ENCODE results near the gene TIMP3.
A peak's percentile ranks its signal among the peaks of the same experiment; 100 is the strongest.
"Not testable (repeated sequence)": the region's sequence is repeated elsewhere in the genome, so short reads cannot be mapped to it uniquely, and the experiment has no call there.

The TIMP3 gene

DNA sequence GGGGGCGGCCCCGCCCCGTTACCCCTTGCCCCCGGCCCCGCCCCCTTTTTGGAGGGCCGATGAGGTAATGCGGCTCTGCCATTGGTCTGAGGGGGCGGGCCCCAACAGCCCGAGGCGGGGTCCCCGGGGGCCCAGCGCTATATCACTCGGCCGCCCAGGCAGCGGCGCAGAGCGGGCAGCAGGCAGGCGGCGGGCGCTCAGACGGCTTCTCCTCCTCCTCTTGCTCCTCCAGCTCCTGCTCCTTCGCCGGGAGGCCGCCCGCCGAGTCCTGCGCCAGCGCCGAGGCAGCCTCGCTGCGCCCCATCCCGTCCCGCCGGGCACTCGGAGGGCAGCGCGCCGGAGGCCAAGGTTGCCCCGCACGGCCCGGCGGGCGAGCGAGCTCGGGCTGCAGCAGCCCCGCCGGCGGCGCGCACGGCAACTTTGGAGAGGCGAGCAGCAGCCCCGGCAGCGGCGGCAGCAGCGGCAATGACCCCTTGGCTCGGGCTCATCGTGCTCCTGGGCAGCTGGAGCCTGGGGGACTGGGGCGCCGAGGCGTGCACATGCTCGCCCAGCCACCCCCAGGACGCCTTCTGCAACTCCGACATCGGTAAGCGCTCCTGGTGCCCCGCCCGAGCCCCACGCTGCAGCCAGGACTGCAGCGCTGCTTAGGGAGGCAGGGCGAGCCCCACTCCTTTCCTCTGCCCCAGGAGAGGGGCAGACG is at the start of gene TIMP3:
TSS of gene TIMP3 (plus strand) at position 169 of the 700 bp plus-strand sequence. CDS start at position 466, 297 bp downstream.
- peak; percentile 11 for DNase-seq

DNA sequence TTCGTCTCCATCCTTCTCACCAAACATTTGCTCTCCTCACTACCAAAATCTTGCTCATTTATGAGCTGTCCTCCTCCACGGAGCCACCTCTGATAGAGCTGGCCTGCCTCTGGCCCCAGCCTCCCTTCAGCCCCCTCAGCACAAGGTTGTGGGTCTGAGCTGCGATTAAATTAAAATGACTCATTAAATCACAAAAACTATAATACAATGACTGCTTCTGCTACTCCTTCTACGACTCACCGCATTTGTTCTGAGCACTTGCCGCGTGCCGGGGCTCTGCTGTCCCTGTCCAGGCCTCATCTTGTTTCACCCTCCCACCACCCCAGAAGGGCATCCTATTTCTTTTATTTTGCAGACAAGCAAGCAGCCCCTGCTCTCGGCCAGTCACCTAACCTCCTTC is 49.2 kb upstream of the TIMP3 start:
- no peak for DNase-seq

DNA sequence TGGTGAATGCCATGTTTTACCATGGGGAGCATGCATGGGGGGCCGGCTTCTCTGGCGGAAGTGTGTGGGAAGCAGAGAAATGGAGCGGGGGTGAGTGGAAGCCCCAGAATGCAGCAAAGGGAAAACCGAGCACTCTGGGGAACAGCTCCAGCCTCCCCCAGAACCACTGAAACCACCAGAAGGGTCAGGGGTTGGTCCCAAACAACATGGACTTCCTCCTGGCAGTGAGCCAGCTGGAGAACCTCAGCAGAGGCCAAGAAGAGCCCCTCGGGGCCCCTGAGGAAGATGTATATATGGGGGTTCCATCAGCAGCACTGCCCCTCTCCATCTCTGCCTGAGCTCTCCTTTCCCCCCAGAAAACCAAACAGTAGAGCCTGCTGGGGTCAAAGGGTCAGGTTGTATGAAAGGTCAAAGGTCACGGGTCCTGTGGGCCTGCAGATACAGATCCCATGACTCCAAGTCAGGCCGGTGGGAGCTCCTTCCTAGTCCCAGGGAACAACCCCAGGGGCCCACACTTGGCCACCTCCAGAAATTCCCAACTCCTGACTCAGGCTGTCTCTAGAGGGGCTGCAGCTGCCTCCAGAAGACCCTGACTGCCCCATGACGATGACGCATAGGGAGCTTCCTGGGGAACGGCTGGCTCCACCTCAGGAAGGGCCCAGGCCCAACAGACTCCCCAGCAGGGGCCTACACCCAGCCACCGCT is 48.5 kb upstream of the TIMP3 start:
- no peak for DNase-seq

DNA sequence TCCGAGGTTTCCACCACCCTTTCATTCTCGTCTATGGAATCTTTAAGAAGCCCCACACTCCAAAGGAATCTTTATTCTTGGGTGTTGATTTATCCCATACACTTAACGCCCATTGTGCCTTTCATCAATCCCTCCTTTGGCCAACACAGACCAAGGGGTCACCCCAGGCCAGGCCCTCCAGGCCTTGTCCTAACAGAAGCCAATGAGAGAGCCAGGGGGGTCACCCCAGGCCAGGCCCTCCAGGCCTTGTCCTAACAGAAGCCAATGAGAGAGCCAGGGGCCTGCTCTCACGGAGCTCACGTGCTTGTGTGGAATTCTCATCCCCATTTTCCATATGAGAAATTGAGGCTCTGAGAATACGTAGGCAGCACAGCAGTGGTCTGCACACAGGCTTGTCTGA is 47.9 kb upstream of the TIMP3 start:
- DNase-seq: no peak

DNA sequence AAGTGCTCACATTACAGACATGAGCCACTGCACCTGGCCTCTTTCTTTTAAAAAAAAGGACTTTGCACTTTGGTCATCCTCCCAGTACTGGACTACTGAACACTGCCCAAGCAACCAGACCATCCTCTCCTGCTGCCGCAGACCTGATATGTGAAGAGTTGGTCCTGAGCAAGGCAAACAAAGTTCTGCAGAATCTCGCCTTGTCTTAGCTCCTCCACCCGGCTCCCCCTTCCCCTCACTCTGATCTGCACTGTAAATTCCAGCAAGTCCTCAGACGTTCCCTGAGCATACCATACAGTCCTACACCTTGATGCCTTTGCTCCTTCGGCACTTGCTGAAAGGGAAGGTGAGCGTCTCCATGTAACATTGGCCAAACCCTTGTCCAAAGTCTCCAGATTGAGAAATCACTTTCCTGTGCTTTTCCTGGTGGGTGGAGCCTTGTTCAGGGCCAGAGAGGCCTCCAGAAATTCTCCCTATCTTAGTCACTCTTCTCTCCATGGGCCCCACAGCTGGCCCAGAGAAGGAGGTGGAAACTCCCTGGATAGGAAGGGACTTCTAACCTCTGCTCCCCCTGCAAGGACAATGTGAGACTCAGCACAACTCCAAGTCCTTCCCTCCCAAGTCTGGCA is 47.0 kb upstream of the TIMP3 start:
- no peak for DNase-seq

DNA sequence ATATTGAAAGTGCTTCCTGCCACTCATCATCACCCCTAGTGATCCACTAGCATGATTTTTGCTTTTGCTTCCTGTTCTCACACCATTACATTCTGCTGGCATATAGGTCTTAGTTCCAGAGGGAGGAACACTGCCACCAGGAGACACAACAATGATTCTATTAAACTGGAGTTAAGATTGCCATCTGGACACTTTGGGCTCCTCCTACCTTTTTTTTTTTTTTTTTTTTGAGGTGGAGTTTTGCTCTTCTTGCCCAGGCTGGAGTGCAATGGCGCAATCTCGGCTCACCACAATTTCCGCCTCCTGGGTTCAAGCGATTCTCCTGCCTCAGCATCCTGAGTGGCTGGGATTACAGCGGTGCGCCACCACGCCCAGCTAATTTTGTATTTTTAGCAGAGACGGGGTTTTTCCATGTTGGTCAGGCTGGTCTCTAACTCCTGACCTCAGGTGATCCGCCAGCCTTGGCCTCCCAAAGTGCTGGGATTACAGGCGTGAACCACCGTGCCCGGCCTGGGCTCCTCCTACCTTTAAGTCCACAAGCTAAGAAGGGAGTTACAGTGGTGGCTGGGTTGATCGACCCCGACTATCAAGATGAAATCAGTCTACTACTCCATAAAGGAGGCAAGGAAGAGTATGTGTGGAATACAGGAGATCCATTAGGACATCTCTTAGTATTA is 44.3 kb upstream of the TIMP3 start:
- not testable (repeated sequence) for DNase-seq

DNA sequence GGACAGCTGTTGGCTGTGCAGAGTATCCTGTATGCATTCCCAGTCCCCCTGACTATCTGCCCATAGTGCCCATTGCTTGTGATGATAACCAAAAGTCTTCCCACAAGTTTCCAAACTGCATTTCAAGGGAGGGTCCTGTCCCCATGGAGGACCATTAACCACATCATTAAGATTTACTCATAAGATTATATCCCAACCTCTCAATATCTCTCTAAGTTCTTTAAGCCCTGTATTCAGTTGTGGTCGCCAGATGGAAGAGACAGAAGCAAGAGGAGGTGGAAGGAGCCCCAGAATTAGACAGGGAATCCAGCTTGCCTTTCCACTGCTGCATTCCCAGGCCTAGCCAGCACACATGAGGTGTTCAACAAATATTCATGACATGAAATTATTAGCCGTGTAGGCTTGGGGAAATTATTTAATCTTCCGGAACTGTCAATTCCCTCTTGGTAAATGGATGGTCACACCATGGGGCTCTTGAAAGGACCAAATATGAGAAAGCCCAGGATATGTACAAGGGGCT is 42.6 kb upstream of the TIMP3 start:
- no peak for DNase-seq

DNA sequence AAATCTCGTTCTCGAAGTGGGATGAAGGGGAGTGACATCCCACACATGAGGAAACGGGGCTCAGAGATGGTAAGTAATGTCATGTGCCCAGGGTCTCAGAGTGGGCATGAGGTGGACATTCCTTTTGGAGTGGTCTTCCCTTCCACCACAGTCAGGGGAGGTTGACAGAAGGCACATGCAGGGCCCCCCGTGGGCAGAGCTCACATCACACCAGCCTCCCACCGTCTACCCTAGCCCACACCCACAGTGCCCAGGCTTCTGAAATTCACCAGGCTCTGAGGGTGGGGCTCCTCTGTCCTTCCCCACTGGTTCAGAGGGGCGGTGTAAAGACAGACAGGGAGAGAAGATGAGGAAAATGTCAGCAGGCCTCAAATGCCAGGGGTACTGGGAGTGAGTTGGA is 41.1 kb upstream of the TIMP3 start:
- no peak for DNase-seq

DNA sequence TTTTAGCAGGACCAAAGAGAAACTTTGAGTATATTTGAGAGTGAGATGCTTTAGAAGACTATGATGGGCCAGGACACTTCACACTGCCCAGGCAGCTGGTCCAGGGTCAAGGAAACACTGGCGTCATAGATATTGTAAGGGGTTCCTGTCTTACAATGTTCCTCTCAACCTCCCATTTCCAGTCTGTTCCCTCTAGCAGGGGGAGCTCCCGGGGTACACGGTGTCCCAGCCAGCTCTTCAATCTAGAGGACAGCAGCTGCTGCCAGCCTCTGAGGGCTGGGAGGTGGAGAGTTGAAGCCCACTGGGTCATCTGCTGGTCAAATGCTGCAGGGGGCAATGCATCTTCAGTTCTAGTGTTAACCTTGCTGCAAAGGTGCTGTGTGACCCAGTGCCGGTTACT is 40.7 kb upstream of the TIMP3 start:
- DNase-seq: no peak

DNA sequence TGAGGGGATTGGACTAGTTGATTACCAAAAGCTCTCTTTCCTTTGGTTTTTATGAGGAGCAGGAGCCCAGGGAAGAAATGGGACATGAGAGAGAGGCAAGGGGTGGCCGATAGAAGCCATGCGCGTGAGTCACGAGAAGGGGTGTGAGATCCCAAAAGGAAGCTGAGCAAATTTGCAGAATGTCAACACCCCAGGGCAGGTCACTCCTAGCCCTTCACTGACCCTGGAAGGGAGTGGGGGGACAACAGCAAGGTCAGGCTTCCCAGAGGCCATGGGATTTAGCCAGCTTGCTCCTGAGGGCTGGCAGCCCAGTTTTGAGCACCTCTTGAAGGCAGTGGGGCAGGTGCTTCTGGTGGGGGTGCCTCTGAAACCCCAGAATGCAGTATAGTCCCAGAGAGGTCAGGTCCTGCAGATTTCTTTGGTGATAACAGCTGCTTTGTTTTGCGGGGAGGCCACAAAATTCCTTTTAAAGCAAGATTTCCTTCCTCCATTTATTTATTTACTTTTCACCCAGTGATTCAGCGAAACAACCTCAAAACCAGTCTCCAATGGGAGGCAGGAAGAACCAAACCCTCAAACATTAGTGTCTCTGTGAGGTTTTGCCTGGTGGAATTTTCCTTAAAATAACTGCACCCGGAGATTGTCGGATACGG is 40.1 kb upstream of the TIMP3 start:
- no peak for DNase-seq

DNA sequence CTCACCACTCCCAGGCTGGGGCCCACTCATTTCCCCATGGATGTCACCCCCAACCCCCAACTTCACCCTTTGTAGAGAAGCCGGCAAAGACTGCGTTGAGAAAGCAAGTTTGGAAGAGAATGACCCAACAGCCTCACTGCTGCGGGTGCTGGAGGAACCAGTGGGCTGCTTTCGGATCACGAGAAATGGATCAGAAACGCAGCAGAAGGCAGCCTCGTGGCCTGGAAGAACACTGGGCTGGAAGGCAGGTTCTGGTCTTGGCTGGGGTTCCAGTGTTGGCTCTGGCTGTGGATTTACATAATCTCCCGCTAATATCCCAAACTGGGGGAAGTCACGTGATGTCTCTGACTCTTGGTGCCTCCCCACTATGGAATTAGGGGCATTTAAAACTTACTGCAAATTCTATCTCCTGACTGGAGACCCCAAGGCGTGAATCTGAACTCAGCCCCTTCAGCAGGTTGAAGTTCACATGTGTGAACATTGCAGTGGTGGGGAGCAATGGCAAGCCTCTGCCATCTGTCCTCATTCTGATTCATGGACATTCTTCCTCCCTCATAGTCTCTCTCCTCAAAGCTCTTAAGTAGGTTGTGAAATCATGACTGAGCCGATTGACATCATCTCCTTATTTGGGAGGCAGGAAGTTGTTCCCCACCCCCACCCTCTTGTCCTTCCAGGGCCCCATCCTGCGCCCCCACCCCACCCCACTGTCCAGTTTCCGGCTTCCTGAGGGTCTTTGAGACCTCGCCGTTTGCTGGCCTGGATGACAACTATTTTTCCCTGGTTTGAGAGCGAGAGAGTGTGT is 37.0 kb upstream of the TIMP3 start:
- DNase-seq: no peak

DNA sequence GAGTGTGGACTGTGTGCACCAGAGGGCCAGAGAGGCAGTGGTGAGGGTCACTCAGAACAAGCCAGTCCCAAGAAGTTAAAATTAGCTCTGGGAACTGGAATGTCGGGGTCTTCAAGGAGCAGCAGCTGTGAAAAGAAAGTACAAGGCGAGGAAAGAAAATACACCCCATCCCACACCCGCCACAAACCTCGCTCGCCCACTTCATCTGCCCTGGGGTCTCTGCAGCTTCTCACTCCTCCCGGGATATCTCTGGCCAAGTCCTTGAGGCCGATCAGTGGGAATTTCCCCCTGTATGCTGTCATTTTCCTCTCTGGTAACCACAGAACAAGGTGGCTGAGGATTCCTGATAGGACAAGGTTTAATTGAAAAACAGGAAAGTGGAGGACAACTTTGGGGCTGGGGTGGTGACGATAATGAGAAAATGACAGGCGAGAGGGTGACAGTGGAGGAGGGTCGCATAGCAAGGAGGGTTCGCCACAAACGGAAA is 36.3 kb upstream of the TIMP3 start:
- no peak for DNase-seq

DNA sequence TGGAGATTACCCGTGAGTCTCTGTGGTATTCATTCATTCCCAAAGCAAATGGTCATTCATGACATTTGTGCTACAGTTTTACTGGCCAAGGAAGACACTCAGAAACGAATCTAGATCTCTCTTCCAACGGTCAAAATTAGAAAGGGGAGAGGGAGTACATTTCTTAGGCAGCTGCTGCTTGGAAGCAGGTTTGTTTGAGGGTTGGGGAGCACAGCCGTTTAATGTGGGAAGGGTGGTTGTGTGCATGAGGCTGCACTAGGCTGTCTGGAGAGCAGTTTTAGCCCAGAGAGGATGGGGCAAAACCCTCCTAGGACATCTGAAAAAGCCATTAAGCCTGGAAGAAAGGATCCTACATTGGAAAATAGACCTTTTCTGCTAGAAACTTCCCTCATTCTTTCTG is 29.7 kb upstream of the TIMP3 start:
- no peak for DNase-seq

DNA sequence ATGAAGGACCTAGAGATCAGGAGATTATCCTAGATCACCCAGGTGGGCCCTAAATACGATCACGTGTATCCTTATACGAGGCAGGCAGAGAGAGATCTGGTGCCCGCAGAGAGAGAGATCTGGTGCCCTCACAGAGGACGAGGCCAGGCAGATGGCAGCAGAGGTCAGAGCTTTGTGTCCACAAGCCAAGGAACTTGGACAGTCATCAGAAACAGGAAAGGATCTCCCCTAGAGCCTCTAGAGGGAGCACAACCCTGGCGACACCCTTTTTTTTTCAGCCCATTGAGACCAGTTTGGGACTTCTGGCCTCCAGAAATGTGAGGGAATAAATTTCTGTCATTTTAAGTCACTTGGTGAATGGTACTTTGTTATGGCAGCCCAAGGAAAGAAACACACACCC is 25.5 kb upstream of the TIMP3 start:
- DNase-seq: no peak

DNA sequence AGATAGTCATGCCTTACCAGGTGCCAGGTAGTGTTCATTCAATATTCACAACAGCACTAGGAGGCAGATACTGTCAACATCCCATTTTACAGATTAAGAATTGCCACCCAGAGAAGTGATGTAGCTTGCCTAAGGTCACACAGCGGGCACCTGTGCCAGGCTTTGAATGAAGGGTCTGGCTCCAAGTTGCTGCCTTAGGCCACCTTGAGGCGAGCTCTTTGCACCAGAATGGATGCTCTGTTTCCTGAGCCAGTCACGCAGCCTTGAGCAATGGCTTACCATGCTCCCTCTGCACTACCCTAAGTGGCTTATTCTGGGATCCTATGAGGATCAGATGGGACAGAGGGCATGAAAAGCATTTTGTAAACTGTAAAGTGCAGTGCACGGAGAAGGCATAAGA is 25.1 kb upstream of the TIMP3 start:
- no peak for DNase-seq

DNA sequence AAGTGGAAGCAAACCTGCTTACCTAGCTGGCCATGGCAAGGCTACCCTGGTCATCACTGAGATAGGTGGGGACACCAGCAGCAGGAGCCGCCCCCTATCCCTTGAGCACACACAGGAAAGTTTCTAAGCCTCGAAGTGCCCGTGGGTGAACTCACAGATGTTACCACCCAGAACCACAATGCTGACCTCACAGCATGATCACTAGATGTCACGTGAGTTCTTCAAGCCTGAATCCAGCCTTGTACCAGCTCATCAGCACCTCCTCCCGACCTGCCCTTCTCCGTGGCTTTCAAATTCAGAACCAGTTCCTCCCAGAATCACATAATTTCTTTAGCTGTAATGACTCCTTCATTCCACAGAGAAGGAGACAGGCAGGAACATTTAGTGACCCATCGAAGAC is 24.7 kb upstream of the TIMP3 start:
- DNase-seq: no peak

DNA sequence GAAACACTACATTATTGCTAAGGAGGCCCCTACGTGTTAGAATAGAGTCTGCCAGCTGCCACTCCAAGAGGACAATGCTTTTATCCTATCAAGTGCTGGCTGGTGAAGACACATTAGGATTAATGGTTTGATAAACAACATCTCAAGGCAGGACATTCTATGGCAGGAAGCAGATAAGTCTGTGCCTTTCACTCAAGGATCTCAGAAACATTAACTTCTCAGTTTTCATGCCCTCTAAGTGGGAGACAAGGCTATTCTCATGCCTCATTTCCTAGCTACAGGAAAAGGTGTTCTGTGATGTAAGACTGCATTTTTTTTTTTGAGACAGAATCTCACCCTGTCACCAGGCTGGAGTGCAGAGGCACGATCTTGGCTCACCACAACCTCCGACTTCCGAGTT is 23.5 kb upstream of the TIMP3 start:
- DNase-seq: no peak

DNA sequence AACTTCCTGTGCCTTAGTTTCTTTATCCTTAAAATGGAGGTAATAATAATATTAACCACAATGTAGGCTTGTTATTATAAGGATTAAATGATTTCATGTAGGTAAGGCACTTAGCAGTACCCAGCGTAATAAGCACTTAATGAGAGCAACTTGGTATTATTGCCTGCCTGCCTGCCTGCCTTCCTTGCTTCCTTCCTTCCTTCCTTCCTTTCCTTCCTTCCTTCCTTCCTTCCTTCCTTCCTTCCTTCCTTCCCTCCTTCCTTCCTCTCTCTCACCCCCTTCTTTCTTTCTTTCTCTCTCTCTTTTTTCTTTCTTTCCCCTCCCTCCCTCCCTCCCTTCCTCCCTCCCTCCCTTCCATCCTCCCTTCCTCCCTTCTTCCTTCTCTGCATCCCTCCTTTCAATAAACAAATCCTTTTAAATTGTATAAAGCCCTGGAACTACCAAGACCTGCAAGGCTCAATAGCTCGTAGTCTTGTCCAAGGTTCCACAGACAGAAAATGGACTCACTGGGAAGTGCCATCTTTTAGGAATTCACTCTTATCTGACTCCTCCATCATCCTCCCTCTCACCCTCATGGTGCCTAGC is 20.7 kb upstream of the TIMP3 start:
- no peak for DNase-seq

DNA sequence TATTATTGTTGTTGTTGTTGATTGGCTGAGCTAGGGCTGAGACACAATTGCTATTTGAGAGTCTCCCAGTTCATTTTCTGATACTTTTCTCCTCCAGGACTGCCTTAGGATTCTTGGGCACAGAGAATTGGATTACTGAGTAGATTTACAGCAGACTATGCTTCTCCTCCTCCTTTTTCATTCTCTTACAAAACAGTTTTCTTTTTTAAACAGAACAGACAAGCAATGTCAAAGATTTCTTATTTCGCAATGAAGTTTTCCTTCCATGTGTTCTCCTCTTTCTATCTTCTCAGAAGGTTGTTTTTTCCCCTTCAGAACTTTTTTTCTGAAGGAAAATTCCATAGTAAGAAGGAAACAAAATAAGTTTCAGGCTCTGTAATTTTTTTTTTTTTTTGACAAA is 19.8 kb upstream of the TIMP3 start:
- DNase-seq: no peak

DNA sequence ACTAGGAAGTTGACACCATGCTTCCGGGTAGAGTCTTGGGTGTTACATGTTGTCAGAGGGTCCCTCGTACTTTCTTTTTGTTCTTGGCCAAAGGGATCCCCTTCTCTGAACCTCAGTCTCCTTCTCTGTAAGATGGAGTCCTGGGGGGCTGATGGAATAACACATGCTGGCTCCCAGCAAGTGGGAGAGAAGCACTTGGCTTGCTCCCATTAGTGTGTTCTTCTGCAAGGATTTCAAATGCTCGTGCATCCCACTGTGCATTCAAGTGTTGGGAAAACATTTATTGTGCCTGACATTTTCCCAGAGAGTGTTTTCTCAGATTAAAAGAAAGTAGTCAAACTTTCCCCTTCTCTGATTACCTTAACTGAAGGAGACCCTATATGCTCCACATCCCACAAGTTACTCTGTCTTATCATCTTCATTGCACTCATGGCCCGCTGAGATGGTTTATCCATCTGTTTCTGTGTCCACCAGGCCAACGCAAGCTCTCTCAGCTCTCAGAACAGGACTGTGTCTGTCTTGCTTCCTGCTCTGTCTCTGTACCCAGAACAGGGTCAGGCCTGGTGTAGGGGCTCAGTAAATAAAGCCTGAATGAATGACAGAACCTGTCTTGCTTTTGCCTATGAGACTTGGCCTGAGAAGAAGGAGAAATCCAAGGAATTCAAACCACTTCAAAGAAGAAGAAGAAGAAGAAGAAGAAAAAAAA is 16.0 kb upstream of the TIMP3 start:
- no peak for DNase-seq

DNA sequence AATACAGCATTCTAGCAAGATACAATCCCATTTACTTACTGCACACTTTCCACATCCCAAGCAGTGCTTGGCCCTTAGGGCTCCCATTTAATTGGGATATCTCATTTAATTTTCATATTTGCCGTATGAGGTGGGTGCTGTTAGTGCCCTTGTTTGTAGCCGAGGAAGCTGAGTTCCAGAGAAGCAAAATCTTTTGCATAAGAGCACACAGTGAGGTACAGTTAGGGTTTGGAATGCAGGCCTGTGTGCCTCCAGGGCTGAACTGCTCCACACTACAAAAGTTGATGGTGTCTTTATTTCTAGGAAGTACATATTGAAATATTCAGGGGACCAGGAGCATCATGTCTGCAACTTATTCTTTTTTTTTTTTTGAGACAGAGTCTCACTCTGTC is 15.5 kb upstream of the TIMP3 start:
- DNase-seq: no peak
